Mesothelial cell of epicardium (in vitro differentiated cells): Measurements from ENCODE around the gene AOPEP. TPM values are rescaled to one million over a fixed set of nuclear protein-coding genes. Genes with fewer than 3 reads are reported as not detected.

Experiments
- DNase-seq, 2 experiments: peaks; one replicate each; pipeline ENCODE4 v3.0.0; 2021; ENCODE audit warnings: low spot score in 2 of 2; ENCODE audit not compliant: unreplicated experiment in 2 of 2
- H3K27ac Mint-ChIP-seq: 2 replicates; pipeline ENCODE4 v1.8.0; 2021; ENCODE audit warnings: mixed read lengths
- H3K27me3 Mint-ChIP-seq: 2 replicates; pipeline ENCODE4 v1.8.0; 2021; ENCODE audit warnings: low read depth, mixed read lengths
- H3K36me3 Mint-ChIP-seq: 2 replicates; pipeline ENCODE4 v1.8.0; 2021; ENCODE audit warnings: mixed read lengths
- H3K4me1 Mint-ChIP-seq: 2 replicates; pipeline ENCODE4 v1.8.0; 2021; ENCODE audit warnings: mixed read lengths
- H3K4me3 Mint-ChIP-seq: 2 replicates; pipeline ENCODE4 v1.8.0; 2021; ENCODE audit warnings: mild to moderate bottlenecking, moderate library complexity, mixed read lengths
- H3K9me3 Mint-ChIP-seq: 2 replicates; pipeline ENCODE4 v1.8.0; 2021; ENCODE audit warnings: mixed read lengths
- total RNA-seq: library from RNA; stranded (reverse); gene quantifications from 3 replicates; pipeline ENCODE4 v1.2.1, GENCODE V29; 2021
- TF ChIP-seq, protein P1 (sequence below): fragments of 200-600 bp; sonication (generic); IDR thresholded peaks from one replicate; pipeline ENCODE4 v1.5.0; 2021; ENCODE audit warnings: antibody characterized with exemption; ENCODE audit not compliant: unreplicated experiment

Gene AOPEP
- total RNA-seq, 1 donor from 2014 or later: 63.0 TPM

DNA sequence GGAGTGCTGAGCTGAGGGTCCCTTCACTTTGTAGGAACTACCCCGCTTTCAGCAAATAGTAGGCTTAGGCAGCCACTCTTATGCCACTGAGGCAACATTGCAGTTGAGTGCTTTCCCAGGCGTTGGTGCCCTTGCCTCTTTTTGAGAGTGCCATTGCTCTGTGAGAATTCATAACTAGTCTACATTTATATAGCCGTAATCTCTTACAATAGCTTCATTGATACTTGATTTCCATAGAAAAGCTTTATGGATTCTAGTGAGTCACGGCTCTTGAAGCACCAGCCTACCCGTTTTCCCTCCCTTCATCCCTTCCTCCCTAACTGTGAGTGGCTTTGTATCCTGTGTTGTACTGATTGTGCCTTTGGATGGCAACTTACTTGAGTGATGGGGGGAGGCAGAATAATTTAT lies 283.9 kb downstream of the AOPEP start:
- no peaks in the 10 kb centered on the region for H3K9me3 Mint-ChIP-seq
- no peak overlapping the region for H3K27ac Mint-ChIP-seq
- peaks cover 49% of the 10 kb centered on the region for H3K4me1 Mint-ChIP-seq
- TF ChIP-seq, protein P1, sequence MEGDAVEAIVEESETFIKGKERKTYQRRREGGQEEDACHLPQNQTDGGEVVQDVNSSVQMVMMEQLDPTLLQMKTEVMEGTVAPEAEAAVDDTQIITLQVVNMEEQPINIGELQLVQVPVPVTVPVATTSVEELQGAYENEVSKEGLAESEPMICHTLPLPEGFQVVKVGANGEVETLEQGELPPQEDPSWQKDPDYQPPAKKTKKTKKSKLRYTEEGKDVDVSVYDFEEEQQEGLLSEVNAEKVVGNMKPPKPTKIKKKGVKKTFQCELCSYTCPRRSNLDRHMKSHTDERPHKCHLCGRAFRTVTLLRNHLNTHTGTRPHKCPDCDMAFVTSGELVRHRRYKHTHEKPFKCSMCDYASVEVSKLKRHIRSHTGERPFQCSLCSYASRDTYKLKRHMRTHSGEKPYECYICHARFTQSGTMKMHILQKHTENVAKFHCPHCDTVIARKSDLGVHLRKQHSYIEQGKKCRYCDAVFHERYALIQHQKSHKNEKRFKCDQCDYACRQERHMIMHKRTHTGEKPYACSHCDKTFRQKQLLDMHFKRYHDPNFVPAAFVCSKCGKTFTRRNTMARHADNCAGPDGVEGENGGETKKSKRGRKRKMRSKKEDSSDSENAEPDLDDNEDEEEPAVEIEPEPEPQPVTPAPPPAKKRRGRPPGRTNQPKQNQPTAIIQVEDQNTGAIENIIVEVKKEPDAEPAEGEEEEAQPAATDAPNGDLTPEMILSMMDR: no peak
- H3K4me3 Mint-ChIP-seq: no peak overlapping the region
- DNase-seq: no peak
- H3K36me3 Mint-ChIP-seq: peaks cover 5% of the 10 kb centered on the region
- no peaks in the 10 kb centered on the region for H3K27me3 Mint-ChIP-seq

DNA sequence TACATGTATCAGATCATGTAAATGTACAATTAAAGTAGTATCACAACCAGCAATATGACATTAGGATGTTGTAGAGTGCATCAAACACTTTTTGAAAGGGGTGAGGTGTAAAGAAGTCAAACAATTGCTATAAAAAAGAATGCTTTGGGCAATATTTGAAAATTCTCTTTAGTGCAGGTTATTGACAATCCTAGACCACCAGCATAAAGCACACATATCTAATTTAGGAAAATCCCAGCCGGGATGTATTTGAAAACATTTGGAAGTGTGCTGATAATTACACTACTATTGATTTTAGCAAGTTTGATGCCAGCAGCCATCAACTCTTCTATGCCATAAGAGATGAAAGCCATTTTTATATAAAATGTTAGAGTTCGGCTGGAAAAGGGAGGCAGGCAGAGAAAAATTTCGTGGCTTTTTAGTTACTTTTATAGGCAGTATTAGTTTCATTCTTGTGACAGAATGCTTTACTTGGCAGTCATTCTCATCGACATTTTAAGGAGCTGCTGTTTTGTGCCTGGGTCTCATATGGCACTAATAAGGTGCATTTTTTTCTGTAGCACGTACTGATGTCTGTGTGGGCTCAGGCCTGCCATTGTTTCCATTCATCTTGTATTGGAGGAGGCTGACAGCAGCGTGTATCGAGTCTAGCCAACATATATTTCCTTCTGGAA lies 285.7 kb downstream of the AOPEP start:
- H3K4me1 Mint-ChIP-seq: peaks cover 32% of the 10 kb centered on the region

DNA sequence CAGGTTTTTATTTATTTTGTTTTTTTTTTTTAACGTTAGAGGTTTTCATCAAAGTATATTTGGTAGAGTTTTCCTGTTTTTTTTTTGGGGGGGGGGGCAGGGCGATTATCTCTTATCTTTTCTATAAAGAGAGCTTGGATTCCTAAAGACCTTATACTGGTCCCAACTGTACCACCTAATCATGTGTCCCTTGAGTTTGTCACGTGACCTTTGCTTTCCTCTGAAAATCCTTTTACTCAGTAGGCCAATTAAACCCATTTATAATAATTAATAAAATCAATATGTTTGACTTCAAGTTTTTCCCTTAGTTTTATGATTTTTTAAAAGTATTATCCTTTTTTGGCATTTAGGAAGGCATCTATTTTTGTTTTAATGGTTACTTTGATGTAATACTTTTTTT lies 286.4 kb downstream of the AOPEP start:
- TF ChIP-seq, protein P1: no peak
- Mint-ChIP-seq H3K9me3 (no peaks in the 10 kb centered on the region), H3K36me3 (peaks cover 9% of the 10 kb centered on the region), H3K27ac (peak overlapping the region; percentile 30), H3K4me3 (no peak overlapping the region), H3K4me1 (peaks cover 25% of the 10 kb centered on the region), H3K27me3 (no peaks in the 10 kb centered on the region)
- DNase-seq: no peak

More for the DNA sequence above, 285.7 kb downstream of the AOPEP start:
- H3K27me3 Mint-ChIP-seq: no peaks in the 10 kb centered on the region
- no peaks in the 10 kb centered on the region for H3K9me3 Mint-ChIP-seq
- no peak overlapping the region for H3K4me3 Mint-ChIP-seq
- H3K36me3 Mint-ChIP-seq: peaks cover 4% of the 10 kb centered on the region
- no peak for DNase-seq
- TF ChIP-seq, protein P1: no peak
- peak overlapping the region; percentile 67 for H3K27ac Mint-ChIP-seq

DNA sequence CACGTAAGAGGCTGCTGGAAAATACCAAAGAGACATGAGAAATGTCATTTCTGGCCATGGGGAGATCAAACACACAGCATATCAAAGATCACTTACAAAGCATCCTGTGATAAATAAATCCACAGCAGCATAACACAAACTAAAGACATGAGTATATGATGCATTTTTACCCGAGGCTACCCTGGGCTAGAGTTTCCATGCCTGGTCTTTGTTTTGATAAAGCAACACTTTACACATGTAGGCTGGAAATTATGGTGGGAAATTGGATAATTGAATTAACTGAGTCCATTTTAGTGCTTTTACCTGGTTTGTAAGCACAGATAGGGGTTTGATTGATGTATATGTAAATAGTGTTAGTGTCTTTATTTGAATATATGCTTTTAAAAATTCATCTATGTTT lies 288.4 kb downstream of the AOPEP start:
- no peaks in the 10 kb centered on the region for H3K27me3 Mint-ChIP-seq
- H3K27ac Mint-ChIP-seq: peak overlapping the region; percentile 88
- TF ChIP-seq, protein P1: no peak
- H3K4me3 Mint-ChIP-seq: no peak overlapping the region
- H3K9me3 Mint-ChIP-seq: no peaks in the 10 kb centered on the region
- H3K36me3 Mint-ChIP-seq: peaks cover 14% of the 10 kb centered on the region
- peaks cover 26% of the 10 kb centered on the region for H3K4me1 Mint-ChIP-seq
- DNase-seq: no peak

DNA sequence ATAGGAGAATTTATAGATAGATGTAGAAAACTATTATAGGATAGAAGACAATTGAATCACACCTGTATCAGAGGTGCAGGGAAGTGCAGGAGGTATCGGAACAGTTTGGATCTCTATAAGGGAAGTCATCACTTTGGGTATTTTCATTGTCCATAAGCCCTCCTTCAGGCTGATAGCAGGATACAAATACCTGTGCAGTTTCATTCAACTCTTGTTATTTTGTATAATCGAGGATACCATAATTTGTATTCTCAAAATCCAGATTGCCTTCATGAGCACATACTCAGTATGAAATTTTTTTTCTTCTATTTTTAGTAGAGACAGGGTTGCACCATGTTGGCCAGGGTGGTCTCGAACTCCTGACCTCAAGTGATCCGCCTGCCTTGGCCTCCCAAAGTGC lies 289.1 kb downstream of the AOPEP start:
- TF ChIP-seq, protein P1: no peak
- H3K4me3 Mint-ChIP-seq: no peak overlapping the region
- no peak overlapping the region for H3K27ac Mint-ChIP-seq
- peaks cover 26% of the 10 kb centered on the region for H3K4me1 Mint-ChIP-seq
- peaks cover 19% of the 10 kb centered on the region for H3K36me3 Mint-ChIP-seq
- DNase-seq: no peak
- H3K27me3 Mint-ChIP-seq: no peaks in the 10 kb centered on the region
- H3K9me3 Mint-ChIP-seq: no peaks in the 10 kb centered on the region
